ENCODE results near the gene JPH2.
A peak's percentile ranks its signal among the peaks of the same experiment; 100 is the strongest.

The JPH2 gene

GRCh38 chr20:44143936-44144335, 43.1 kb downstream of the JPH2 start:
- Histone ChIP-seq H3K4me3 (ENCODE audit: low read length in 2 of 2) (no peak overlapping the region), H3K36me3 (ENCODE audit: control insufficient read depth in 2 of 2, insufficient read depth in 2 of 2, low read length in 2 of 2) (no peaks in the 10 kb centered on the region), H3K9me3 (ENCODE audit: control insufficient read depth in 2 of 2, low read length in 2 of 2) (no peaks in the 10 kb centered on the region), H3K27me3 (ENCODE audit: control insufficient read depth in 2 of 2, insufficient read depth in 2 of 2, low read length in 2 of 2) (peaks cover 0 to 2% of the 10 kb centered on the region in 2 donors), H3K9ac (ENCODE audit: low read depth in 1 of 2, low read length in 2 of 2) (no peak overlapping the region), H3K27ac (ENCODE audit: low read depth in 2 of 2, low read length in 2 of 2) (peak overlapping the region; percentile 42 to 48), H3K4me1 (ENCODE audit: control insufficient read depth in 2 of 2, insufficient read depth in 2 of 2, low read length in 2 of 2) (no peaks in the 10 kb centered on the region)

- H3K4me3 ChIP-seq (ENCODE audit: low read length in 2 of 2), result no peak overlapping the region
- no peaks in the 10 kb centered on the region for H3K9me3 ChIP-seq (ENCODE audit: control insufficient read depth in 2 of 2, low read length in 2 of 2)
- peaks cover 2 to 3% of the 10 kb centered on the region in 2 donors for H3K27me3 ChIP-seq (ENCODE audit: control insufficient read depth in 2 of 2, insufficient read depth in 2 of 2, low read length in 2 of 2)
- no peak overlapping the region for H3K27ac ChIP-seq (ENCODE audit: low read depth in 2 of 2, low read length in 2 of 2)
- no peak overlapping the region for H3K9ac ChIP-seq (ENCODE audit: low read depth in 1 of 2, low read length in 2 of 2)
- H3K36me3 ChIP-seq (ENCODE audit: control insufficient read depth in 2 of 2, insufficient read depth in 2 of 2, low read length in 2 of 2), result no peaks in the 10 kb centered on the region
- no peaks in the 10 kb centered on the region for H3K4me1 ChIP-seq (ENCODE audit: control insufficient read depth in 2 of 2, insufficient read depth in 2 of 2, low read length in 2 of 2)
Observed at GRCh38 chr20:44142413-44142812, 44.6 kb downstream of the JPH2 start.

GRCh38 chr20:44141873-44142272, 45.1 kb downstream of the JPH2 start:
- H3K4me1 ChIP-seq (ENCODE audit: control insufficient read depth in 2 of 2, insufficient read depth in 2 of 2, low read length in 2 of 2), result no peaks in the 10 kb centered on the region

GRCh38 chr20:44138867-44139266, 48.1 kb downstream of the JPH2 start:
- H3K4me3 ChIP-seq (ENCODE audit: low read length in 2 of 2), result no peak overlapping the region
- no peaks in the 10 kb centered on the region for H3K9me3 ChIP-seq (ENCODE audit: control insufficient read depth in 2 of 2, low read length in 2 of 2)
- peak overlapping the region in 1 of 2 donors; percentile 43 for H3K27ac ChIP-seq (ENCODE audit: low read depth in 2 of 2, low read length in 2 of 2)
- H3K4me1 ChIP-seq (ENCODE audit: control insufficient read depth in 2 of 2, insufficient read depth in 2 of 2, low read length in 2 of 2), result no peaks in the 10 kb centered on the region
- no peak overlapping the region for H3K9ac ChIP-seq (ENCODE audit: low read depth in 1 of 2, low read length in 2 of 2)
- H3K36me3 ChIP-seq (ENCODE audit: control insufficient read depth in 2 of 2, insufficient read depth in 2 of 2, low read length in 2 of 2), result no peaks in the 10 kb centered on the region
- H3K27me3 ChIP-seq (ENCODE audit: control insufficient read depth in 2 of 2, insufficient read depth in 2 of 2, low read length in 2 of 2), result peaks cover 2 to 3% of the 10 kb centered on the region in 2 donors

More at GRCh38 chr20:44141873-44142272, 45.1 kb downstream of the JPH2 start:
- H3K4me3 ChIP-seq (ENCODE audit: low read length in 2 of 2), result no peak overlapping the region
- H3K9ac ChIP-seq (ENCODE audit: low read depth in 1 of 2, low read length in 2 of 2), result no peak overlapping the region
- peaks cover 2 to 3% of the 10 kb centered on the region in 2 donors for H3K27me3 ChIP-seq (ENCODE audit: control insufficient read depth in 2 of 2, insufficient read depth in 2 of 2, low read length in 2 of 2)
- no peaks in the 10 kb centered on the region for H3K36me3 ChIP-seq (ENCODE audit: control insufficient read depth in 2 of 2, insufficient read depth in 2 of 2, low read length in 2 of 2)
- no peaks in the 10 kb centered on the region for H3K9me3 ChIP-seq (ENCODE audit: control insufficient read depth in 2 of 2, low read length in 2 of 2)
- H3K27ac ChIP-seq (ENCODE audit: low read depth in 2 of 2, low read length in 2 of 2), result no peak overlapping the region

GRCh38 chr20:44137266-44137801, 49.7 kb downstream of the JPH2 start:
- H3K27ac ChIP-seq (ENCODE audit: low read depth in 2 of 2, low read length in 2 of 2), result peak overlapping the region; percentile 47 to 68
- H3K27me3 ChIP-seq (ENCODE audit: control insufficient read depth in 2 of 2, insufficient read depth in 2 of 2, low read length in 2 of 2), result peaks cover 2 to 3% of the 10 kb centered on the region in 2 donors
- no peak overlapping the region for H3K9ac ChIP-seq (ENCODE audit: low read depth in 1 of 2, low read length in 2 of 2)
- no peaks in the 10 kb centered on the region for H3K36me3 ChIP-seq (ENCODE audit: control insufficient read depth in 2 of 2, insufficient read depth in 2 of 2, low read length in 2 of 2)
- H3K9me3 ChIP-seq (ENCODE audit: control insufficient read depth in 2 of 2, low read length in 2 of 2), result no peaks in the 10 kb centered on the region
- H3K4me3 ChIP-seq (ENCODE audit: low read length in 2 of 2), result no peak overlapping the region
- H3K4me1 ChIP-seq (ENCODE audit: control insufficient read depth in 2 of 2, insufficient read depth in 2 of 2, low read length in 2 of 2), result no peaks in the 10 kb centered on the region

GRCh38 chr20:44136579-44137265, 50.3 kb downstream of the JPH2 start:
- peaks cover 2 to 3% of the 10 kb centered on the region in 2 donors for H3K27me3 ChIP-seq (ENCODE audit: control insufficient read depth in 2 of 2, insufficient read depth in 2 of 2, low read length in 2 of 2)
- no peaks in the 10 kb centered on the region for H3K9me3 ChIP-seq (ENCODE audit: control insufficient read depth in 2 of 2, low read length in 2 of 2)
- H3K9ac ChIP-seq (ENCODE audit: low read depth in 1 of 2, low read length in 2 of 2), result no peak overlapping the region
- H3K27ac ChIP-seq (ENCODE audit: low read depth in 2 of 2, low read length in 2 of 2), result peak overlapping the region in 1 of 2 donors; percentile 43
- no peaks in the 10 kb centered on the region for H3K36me3 ChIP-seq (ENCODE audit: control insufficient read depth in 2 of 2, insufficient read depth in 2 of 2, low read length in 2 of 2)
- no peaks in the 10 kb centered on the region for H3K4me1 ChIP-seq (ENCODE audit: control insufficient read depth in 2 of 2, insufficient read depth in 2 of 2, low read length in 2 of 2)
- no peak overlapping the region for H3K4me3 ChIP-seq (ENCODE audit: low read length in 2 of 2)

GRCh38 chr20:44135417-44136204, 51.4 kb downstream of the JPH2 start:
- H3K27ac ChIP-seq (ENCODE audit: low read depth in 2 of 2, low read length in 2 of 2), result no peak overlapping the region

GRCh38 chr20:44135012-44135412, 52.0 kb downstream of the JPH2 start:
- H3K4me1 ChIP-seq (ENCODE audit: control insufficient read depth in 2 of 2, insufficient read depth in 2 of 2, low read length in 2 of 2), result no peaks in the 10 kb centered on the region
- H3K27ac ChIP-seq (ENCODE audit: low read depth in 2 of 2, low read length in 2 of 2), result no peak overlapping the region
- no peak overlapping the region for H3K4me3 ChIP-seq (ENCODE audit: low read length in 2 of 2)
- no peaks in the 10 kb centered on the region for H3K9me3 ChIP-seq (ENCODE audit: control insufficient read depth in 2 of 2, low read length in 2 of 2)
- no peak overlapping the region for H3K9ac ChIP-seq (ENCODE audit: low read depth in 1 of 2, low read length in 2 of 2)
- H3K36me3 ChIP-seq (ENCODE audit: control insufficient read depth in 2 of 2, insufficient read depth in 2 of 2, low read length in 2 of 2), result no peaks in the 10 kb centered on the region
- H3K27me3 ChIP-seq (ENCODE audit: control insufficient read depth in 2 of 2, insufficient read depth in 2 of 2, low read length in 2 of 2), result peaks cover 0 to 3% of the 10 kb centered on the region in 2 donors

More at GRCh38 chr20:44135417-44136204, 51.4 kb downstream of the JPH2 start:
- H3K9me3 ChIP-seq (ENCODE audit: control insufficient read depth in 2 of 2, low read length in 2 of 2), result no peaks in the 10 kb centered on the region
- no peak overlapping the region for H3K4me3 ChIP-seq (ENCODE audit: low read length in 2 of 2)
- H3K27me3 ChIP-seq (ENCODE audit: control insufficient read depth in 2 of 2, insufficient read depth in 2 of 2, low read length in 2 of 2), result peaks cover 2 to 3% of the 10 kb centered on the region in 2 donors
- H3K4me1 ChIP-seq (ENCODE audit: control insufficient read depth in 2 of 2, insufficient read depth in 2 of 2, low read length in 2 of 2), result no peaks in the 10 kb centered on the region
- H3K9ac ChIP-seq (ENCODE audit: low read depth in 1 of 2, low read length in 2 of 2), result no peak overlapping the region
- no peaks in the 10 kb centered on the region for H3K36me3 ChIP-seq (ENCODE audit: control insufficient read depth in 2 of 2, insufficient read depth in 2 of 2, low read length in 2 of 2)

- H3K4me1 ChIP-seq (ENCODE audit: control insufficient read depth in 2 of 2, insufficient read depth in 2 of 2, low read length in 2 of 2), result no peaks in the 10 kb centered on the region
- H3K9me3 ChIP-seq (ENCODE audit: control insufficient read depth in 2 of 2, low read length in 2 of 2), result no peaks in the 10 kb centered on the region
- no peak overlapping the region for H3K9ac ChIP-seq (ENCODE audit: low read depth in 1 of 2, low read length in 2 of 2)
- no peaks in the 10 kb centered on the region for H3K36me3 ChIP-seq (ENCODE audit: control insufficient read depth in 2 of 2, insufficient read depth in 2 of 2, low read length in 2 of 2)
- peaks cover 0 to 3% of the 10 kb centered on the region in 2 donors for H3K27me3 ChIP-seq (ENCODE audit: control insufficient read depth in 2 of 2, insufficient read depth in 2 of 2, low read length in 2 of 2)
- H3K4me3 ChIP-seq (ENCODE audit: low read length in 2 of 2), result no peak overlapping the region
- H3K27ac ChIP-seq (ENCODE audit: low read depth in 2 of 2, low read length in 2 of 2), result no peak overlapping the region
Observed at GRCh38 chr20:44133424-44133823, 53.6 kb downstream of the JPH2 start.

GRCh38 chr20:44131704-44132103, 55.3 kb downstream of the JPH2 start:
- no peak overlapping the region for H3K4me3 ChIP-seq (ENCODE audit: low read length in 2 of 2)
- H3K4me1 ChIP-seq (ENCODE audit: control insufficient read depth in 2 of 2, insufficient read depth in 2 of 2, low read length in 2 of 2), result no peaks in the 10 kb centered on the region
- H3K27me3 ChIP-seq (ENCODE audit: control insufficient read depth in 2 of 2, insufficient read depth in 2 of 2, low read length in 2 of 2), result peaks cover 0 to under 1% of the 10 kb centered on the region in 2 donors
- no peaks in the 10 kb centered on the region for H3K9me3 ChIP-seq (ENCODE audit: control insufficient read depth in 2 of 2, low read length in 2 of 2)
- H3K9ac ChIP-seq (ENCODE audit: low read depth in 1 of 2, low read length in 2 of 2), result no peak overlapping the region
- H3K27ac ChIP-seq (ENCODE audit: low read depth in 2 of 2, low read length in 2 of 2), result no peak overlapping the region
- H3K36me3 ChIP-seq (ENCODE audit: control insufficient read depth in 2 of 2, insufficient read depth in 2 of 2, low read length in 2 of 2), result no peaks in the 10 kb centered on the region

Data from mucosa of rectum (tissue), 2 donors.